ENCODE data around the gene DCLRE1B. TPM values are rescaled to one million over a fixed set of nuclear protein-coding genes. Genes with fewer than 3 reads are reported as not detected.

Gene DCLRE1B
- polyA plus RNA-seq, 1 donor from 2014 or later: 7.3 TPM

GRCh38 chr1:113940365-113941244, 35.5 kb downstream of the DCLRE1B start:
- H3F3A ChIP-seq (ENCODE audit: insufficient read depth, low read length, poor library complexity, severe bottlenecking): no peaks in the 10 kb centered on the region
- no peaks in the 10 kb centered on the region for H3K9me2 ChIP-seq (ENCODE audit: insufficient read depth, low read length)
- no peak overlapping the region for H3K4me2 ChIP-seq (ENCODE audit: low read length)
- H3K9ac ChIP-seq (ENCODE audit: low read length): no peak overlapping the region
- no peak overlapping the region for H2AFZ ChIP-seq (ENCODE audit: low read depth, low read length)
- H3K4me3 ChIP-seq (ENCODE audit: low read length): no peak overlapping the region
- peaks cover 43% of the 10 kb centered on the region for H3K79me2 ChIP-seq (replicated peaks; ENCODE audit: insufficient read depth, low read length)
- H3K27ac ChIP-seq (ENCODE audit: low read length): no peak overlapping the region
- no peaks in the 10 kb centered on the region for H3K9me3 ChIP-seq (ENCODE audit: low read length)
- TF ChIP-seq EZH2 (IDR thresholded peaks at IDR 0.05; ENCODE audit: borderline replicate concordance, insufficient read depth, low read length, poor library complexity, severe bottlenecking): no peak
- peaks cover 9% of the 10 kb centered on the region for H3K36me3 ChIP-seq (ENCODE audit: insufficient read depth, low read length)
- H4K20me1 ChIP-seq (ENCODE audit: insufficient read depth): no peaks in the 10 kb centered on the region
- H3K27me3 ChIP-seq (ENCODE audit: insufficient read depth, low read depth, low read length): no peaks in the 10 kb centered on the region

DNA sequence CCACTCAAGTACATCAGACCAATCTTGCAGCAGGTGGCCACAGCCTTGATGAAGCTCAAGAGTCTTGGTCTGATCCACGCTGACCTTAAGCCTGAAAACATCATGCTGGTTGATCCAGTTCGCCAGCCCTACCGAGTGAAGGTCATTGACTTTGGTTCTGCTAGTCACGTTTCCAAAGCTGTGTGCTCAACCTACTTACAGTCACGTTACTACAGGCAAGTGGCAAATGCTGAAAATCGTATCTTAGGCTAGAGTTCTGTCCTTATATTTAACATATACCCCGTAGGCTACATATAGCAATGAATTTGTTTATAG, 36.1 kb downstream of the DCLRE1B start:
- Histone ChIP-seq H3F3A (ENCODE audit: insufficient read depth, low read length, poor library complexity, severe bottlenecking) (no peaks in the 10 kb centered on the region), H4K20me1 (ENCODE audit: insufficient read depth) (no peaks in the 10 kb centered on the region), H3K79me2 (replicated peaks; ENCODE audit: insufficient read depth, low read length) (peaks cover 38% of the 10 kb centered on the region), H2AFZ (ENCODE audit: low read depth, low read length) (no peak overlapping the region), H3K4me2 (ENCODE audit: low read length) (no peak overlapping the region), H3K9me2 (ENCODE audit: insufficient read depth, low read length) (no peaks in the 10 kb centered on the region), H3K9me3 (ENCODE audit: low read length) (no peaks in the 10 kb centered on the region), H3K27ac (ENCODE audit: low read length) (no peak overlapping the region), H3K27me3 (ENCODE audit: insufficient read depth, low read depth, low read length) (no peaks in the 10 kb centered on the region), H3K4me3 (ENCODE audit: low read length) (no peak overlapping the region), H3K36me3 (ENCODE audit: insufficient read depth, low read length) (peaks cover 9% of the 10 kb centered on the region), H3K9ac (ENCODE audit: low read length) (no peak overlapping the region)
- TF ChIP-seq CTCF (IDR thresholded peaks at IDR 0.05; ENCODE audit: poor library complexity, severe bottlenecking): no peak
- TF ChIP-seq, protein P1, sequence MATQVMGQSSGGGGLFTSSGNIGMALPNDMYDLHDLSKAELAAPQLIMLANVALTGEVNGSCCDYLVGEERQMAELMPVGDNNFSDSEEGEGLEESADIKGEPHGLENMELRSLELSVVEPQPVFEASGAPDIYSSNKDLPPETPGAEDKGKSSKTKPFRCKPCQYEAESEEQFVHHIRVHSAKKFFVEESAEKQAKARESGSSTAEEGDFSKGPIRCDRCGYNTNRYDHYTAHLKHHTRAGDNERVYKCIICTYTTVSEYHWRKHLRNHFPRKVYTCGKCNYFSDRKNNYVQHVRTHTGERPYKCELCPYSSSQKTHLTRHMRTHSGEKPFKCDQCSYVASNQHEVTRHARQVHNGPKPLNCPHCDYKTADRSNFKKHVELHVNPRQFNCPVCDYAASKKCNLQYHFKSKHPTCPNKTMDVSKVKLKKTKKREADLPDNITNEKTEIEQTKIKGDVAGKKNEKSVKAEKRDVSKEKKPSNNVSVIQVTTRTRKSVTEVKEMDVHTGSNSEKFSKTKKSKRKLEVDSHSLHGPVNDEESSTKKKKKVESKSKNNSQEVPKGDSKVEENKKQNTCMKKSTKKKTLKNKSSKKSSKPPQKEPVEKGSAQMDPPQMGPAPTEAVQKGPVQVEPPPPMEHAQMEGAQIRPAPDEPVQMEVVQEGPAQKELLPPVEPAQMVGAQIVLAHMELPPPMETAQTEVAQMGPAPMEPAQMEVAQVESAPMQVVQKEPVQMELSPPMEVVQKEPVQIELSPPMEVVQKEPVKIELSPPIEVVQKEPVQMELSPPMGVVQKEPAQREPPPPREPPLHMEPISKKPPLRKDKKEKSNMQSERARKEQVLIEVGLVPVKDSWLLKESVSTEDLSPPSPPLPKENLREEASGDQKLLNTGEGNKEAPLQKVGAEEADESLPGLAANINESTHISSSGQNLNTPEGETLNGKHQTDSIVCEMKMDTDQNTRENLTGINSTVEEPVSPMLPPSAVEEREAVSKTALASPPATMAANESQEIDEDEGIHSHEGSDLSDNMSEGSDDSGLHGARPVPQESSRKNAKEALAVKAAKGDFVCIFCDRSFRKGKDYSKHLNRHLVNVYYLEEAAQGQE (IDR thresholded peaks at IDR 0.05; ENCODE audit: borderline replicate concordance): no peak
- no peak for TF ChIP-seq POLR2AphosphoS5 (IDR thresholded peaks at IDR 0.05)
- no peak for TF ChIP-seq SMC3 (conservative IDR thresholded peaks at IDR 0.05; ENCODE audit: poor library complexity)
- TF ChIP-seq TAF1 (IDR thresholded peaks at IDR 0.05; ENCODE audit: low read depth): no peak

DNA sequence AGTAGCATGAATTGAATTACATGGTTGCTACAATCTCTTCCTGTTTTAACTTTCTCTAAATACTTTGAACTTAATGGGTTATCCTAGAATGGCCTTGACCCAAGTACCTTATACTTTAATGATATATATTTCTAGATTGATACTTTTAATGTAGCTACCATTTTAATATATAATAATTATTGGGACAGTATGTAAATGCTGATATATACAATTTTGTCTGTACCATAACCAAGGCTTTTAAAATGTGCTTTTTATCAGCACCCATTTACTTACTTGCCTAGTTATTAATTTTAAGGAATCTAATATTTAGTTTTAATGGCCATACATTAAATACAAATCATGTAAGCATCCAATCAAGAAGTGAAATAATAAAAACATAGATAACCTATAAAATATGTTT, 37.4 kb downstream of the DCLRE1B start:
- TF ChIP-seq EZH2 (IDR thresholded peaks at IDR 0.05; ENCODE audit: borderline replicate concordance, insufficient read depth, low read length, poor library complexity, severe bottlenecking) (no peak), TAF1 (IDR thresholded peaks at IDR 0.05; ENCODE audit: low read depth) (no peak), MXI1 (conservative IDR thresholded peaks at IDR 0.05; ENCODE audit: poor library complexity, severe bottlenecking) (no peak)
- TF ChIP-seq, protein P1 (IDR thresholded peaks at IDR 0.05; ENCODE audit: borderline replicate concordance): no peak

More for the DNA sequence above, 37.4 kb downstream of the DCLRE1B start:
- no peaks in the 10 kb centered on the region for H3K9me3 ChIP-seq (ENCODE audit: low read length)
- no peaks in the 10 kb centered on the region for H3K27me3 ChIP-seq (ENCODE audit: insufficient read depth, low read depth, low read length)
- H3K4me3 ChIP-seq (ENCODE audit: low read length): no peak overlapping the region
- no peak overlapping the region for H3K27ac ChIP-seq (ENCODE audit: low read length)
- no peak overlapping the region for H3K4me2 ChIP-seq (ENCODE audit: low read length)
- H3K9me2 ChIP-seq (ENCODE audit: insufficient read depth, low read length): no peaks in the 10 kb centered on the region
- H3F3A ChIP-seq (ENCODE audit: insufficient read depth, low read length, poor library complexity, severe bottlenecking): no peaks in the 10 kb centered on the region
- no peaks in the 10 kb centered on the region for H4K20me1 ChIP-seq (ENCODE audit: insufficient read depth)
- H3K9ac ChIP-seq (ENCODE audit: low read length): no peak overlapping the region
- no peak overlapping the region for H2AFZ ChIP-seq (ENCODE audit: low read depth, low read length)
- peaks cover 9% of the 10 kb centered on the region for H3K36me3 ChIP-seq (ENCODE audit: insufficient read depth, low read length)
- H3K79me2 ChIP-seq (replicated peaks; ENCODE audit: insufficient read depth, low read length): peaks cover 27% of the 10 kb centered on the region
